Activated naive CD4-positive, alpha-beta T cell treated with anti-CD3 and anti-CD28 coated beads, Interleukin-2, amount 10 ng/mL, durations not matched to agents 7 days and 5 days (primary cell): ENCODE measurements around the gene LTBP1.

ENCODE experiments used
- CTCF ChIA-PET: fragments of 350-600 bp; sonication (Branson Sonifier 250); formaldehyde crosslinking; loops from one replicate; lab custom pipeline; 2021; ENCODE audit warnings: antibody characterized with exemption; lab: Charles Lee
- DNase-seq: peaks from one replicate; pipeline ENCODE4 v3.0.0-alpha.2; 2020
- H3K27ac Mint-ChIP-seq: one replicate; pipeline ENCODE4 v1.8.0; 2021; ENCODE audit warnings: mild to moderate bottlenecking, moderate library complexity, mixed read lengths
- H3K27me3 Mint-ChIP-seq: one replicate; pipeline ENCODE4 v1.8.0; 2021; ENCODE audit warnings: mild to moderate bottlenecking, mixed read lengths
- H3K36me3 Mint-ChIP-seq: one replicate; pipeline ENCODE4 v1.8.0; 2021; ENCODE audit warnings: mixed read lengths
- H3K4me1 Mint-ChIP-seq: one replicate; pipeline ENCODE4 v1.8.0; 2021; ENCODE audit warnings: mixed read lengths
- H3K4me3 Mint-ChIP-seq: one replicate; pipeline ENCODE4 v1.8.0; 2021; ENCODE audit warnings: mild to moderate bottlenecking, moderate library complexity, mixed read lengths
- H3K9me3 Mint-ChIP-seq: one replicate; pipeline ENCODE4 v1.8.0; 2021; ENCODE audit warnings: mixed read lengths

LTBP1 gene

DNA sequence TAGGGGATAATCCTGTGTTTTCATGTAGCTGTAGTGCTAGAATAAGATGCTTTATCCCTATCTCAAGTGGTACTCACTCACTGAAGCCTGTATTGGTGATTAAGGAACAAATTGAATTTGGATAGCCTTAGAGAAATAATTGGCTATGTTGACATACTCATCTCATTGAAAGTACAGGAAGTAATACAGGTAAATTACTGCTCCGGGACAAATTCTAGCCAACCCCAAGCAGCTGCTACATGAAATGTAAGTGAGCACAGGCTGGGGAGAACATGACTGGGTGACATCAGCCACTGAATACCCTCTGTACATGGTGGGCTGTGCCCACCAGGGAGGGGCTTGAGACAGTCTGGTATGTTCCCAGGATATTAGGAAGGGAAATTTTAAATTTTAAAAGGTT is 341.3 kb downstream of the LTBP1 start:
- H3K4me3 Mint-ChIP-seq: no peak overlapping the region
- H3K27me3 Mint-ChIP-seq: peaks cover 5% of the 10 kb centered on the region
- H3K27ac Mint-ChIP-seq: no peak overlapping the region
- H3K36me3 Mint-ChIP-seq: no peaks in the 10 kb centered on the region
- H3K9me3 Mint-ChIP-seq: no peaks in the 10 kb centered on the region
- no peak for DNase-seq
- CTCF ChIA-PET: no interaction called here
- no peaks in the 10 kb centered on the region for H3K4me1 Mint-ChIP-seq

DNA sequence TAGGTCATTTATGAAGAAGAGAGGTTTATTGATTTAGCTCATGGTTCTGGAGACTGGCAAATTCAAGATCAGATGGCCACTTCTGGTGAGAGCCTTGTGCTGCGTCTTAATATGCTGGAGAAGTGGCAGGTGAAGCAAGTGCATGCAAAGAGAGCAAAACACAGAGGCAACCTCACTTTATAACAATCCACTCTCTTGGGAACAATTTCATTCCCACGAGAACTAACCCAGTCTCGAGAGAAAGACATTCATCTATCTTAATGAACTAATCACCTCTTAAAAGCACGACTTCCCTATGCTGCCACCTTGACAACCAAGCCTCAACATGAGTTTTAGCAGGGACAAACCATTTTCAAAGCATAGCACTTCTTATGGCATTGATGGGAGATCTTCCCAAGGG is 343.2 kb downstream of the LTBP1 start:
- CTCF ChIA-PET: no interaction called here
- DNase-seq: no peak
- Mint-ChIP-seq H3K27me3 (peaks cover 6% of the 10 kb centered on the region), H3K4me1 (no peaks in the 10 kb centered on the region), H3K27ac (no peak overlapping the region), H3K4me3 (no peak overlapping the region), H3K36me3 (no peaks in the 10 kb centered on the region), H3K9me3 (no peaks in the 10 kb centered on the region)

- H3K4me1 Mint-ChIP-seq: no peaks in the 10 kb centered on the region
- CTCF ChIA-PET: no interaction called here
Observed at GRCh38 chr2:33291278-33292013, 344.7 kb downstream of the LTBP1 start.

DNA sequence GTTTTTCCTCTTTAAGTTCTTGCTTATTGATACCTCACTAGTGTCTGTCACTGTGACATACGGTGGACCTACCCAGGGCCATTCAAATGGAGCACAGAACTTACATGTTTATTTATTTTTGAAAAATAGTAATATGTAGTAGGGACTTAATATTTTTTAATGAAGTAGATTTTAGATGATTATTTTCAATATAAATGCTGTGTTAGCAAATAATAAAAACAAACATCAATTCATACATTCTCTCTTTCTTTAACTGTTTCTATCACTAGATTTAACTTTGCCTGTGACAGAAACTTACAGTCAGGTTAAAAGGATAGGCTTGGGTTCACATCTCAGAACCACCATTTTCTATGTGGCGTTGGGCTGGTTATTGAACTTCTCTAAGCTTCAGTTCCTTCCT is 345.3 kb downstream of the LTBP1 start:
- H3K36me3 Mint-ChIP-seq: no peaks in the 10 kb centered on the region
- no peaks in the 10 kb centered on the region for H3K4me1 Mint-ChIP-seq
- H3K4me3 Mint-ChIP-seq: no peak overlapping the region
- no peaks in the 10 kb centered on the region for H3K9me3 Mint-ChIP-seq
- H3K27me3 Mint-ChIP-seq: peaks cover 6% of the 10 kb centered on the region
- CTCF ChIA-PET: no interaction called here
- no peak for DNase-seq
- H3K27ac Mint-ChIP-seq: no peak overlapping the region

More at GRCh38 chr2:33291278-33292013, 344.7 kb downstream of the LTBP1 start:
- no peak overlapping the region for H3K4me3 Mint-ChIP-seq
- H3K36me3 Mint-ChIP-seq: no peaks in the 10 kb centered on the region
- DNase-seq: no peak
- H3K27me3 Mint-ChIP-seq: peaks cover 6% of the 10 kb centered on the region
- no peak overlapping the region for H3K27ac Mint-ChIP-seq
- no peaks in the 10 kb centered on the region for H3K9me3 Mint-ChIP-seq

GRCh38 chr2:33292981-33293595 is 346.3 kb downstream of the LTBP1 start:
- no peaks in the 10 kb centered on the region for H3K36me3 Mint-ChIP-seq
- peaks cover 6% of the 10 kb centered on the region for H3K27me3 Mint-ChIP-seq
- CTCF ChIA-PET: no interaction called here
- H3K27ac Mint-ChIP-seq: no peak overlapping the region
- no peak overlapping the region for H3K4me3 Mint-ChIP-seq
- H3K9me3 Mint-ChIP-seq: no peaks in the 10 kb centered on the region
- DNase-seq: no peak
- no peaks in the 10 kb centered on the region for H3K4me1 Mint-ChIP-seq

- CTCF ChIA-PET: no interaction called here
- no peak overlapping the region for H3K4me3 Mint-ChIP-seq
- H3K4me1 Mint-ChIP-seq: no peaks in the 10 kb centered on the region
- no peaks in the 10 kb centered on the region for H3K9me3 Mint-ChIP-seq
- no peak overlapping the region for H3K27ac Mint-ChIP-seq
- H3K27me3 Mint-ChIP-seq: no peaks in the 10 kb centered on the region
- H3K36me3 Mint-ChIP-seq: no peaks in the 10 kb centered on the region
- DNase-seq: no peak
Observed at GRCh38 chr2:33298233-33298632, 351.5 kb downstream of the LTBP1 start.

- Mint-ChIP-seq H3K4me1 (no peaks in the 10 kb centered on the region), H3K27ac (no peak overlapping the region), H3K9me3 (no peaks in the 10 kb centered on the region), H3K4me3 (no peak overlapping the region), H3K36me3 (no peaks in the 10 kb centered on the region), H3K27me3 (no peaks in the 10 kb centered on the region)
- no peak for DNase-seq
- CTCF ChIA-PET: no interaction called here
Observed at GRCh38 chr2:33301355-33301754, 354.6 kb downstream of the LTBP1 start.

DNA sequence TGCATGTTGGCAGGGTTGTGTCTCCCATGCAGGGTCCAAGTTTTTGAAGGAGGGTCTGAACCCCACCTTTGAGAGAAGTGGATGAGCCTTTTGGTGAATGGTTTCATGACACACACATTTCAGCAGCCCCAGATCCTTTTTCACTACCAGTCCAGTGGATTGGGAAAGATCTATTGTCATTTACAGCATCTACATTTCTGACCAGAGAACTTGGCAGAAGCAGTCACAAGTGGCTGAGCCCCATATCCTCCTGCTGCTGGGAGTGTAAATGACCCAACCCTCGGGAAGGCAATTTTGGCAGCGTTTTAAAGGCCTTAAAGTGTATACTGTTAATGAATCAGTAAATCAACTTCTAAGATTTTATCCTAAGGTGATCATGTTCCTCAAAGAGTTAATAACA is 355.6 kb downstream of the LTBP1 start:
- Mint-ChIP-seq H3K36me3 (no peaks in the 10 kb centered on the region), H3K4me3 (no peak overlapping the region), H3K27ac (no peak overlapping the region), H3K4me1 (no peaks in the 10 kb centered on the region), H3K9me3 (no peaks in the 10 kb centered on the region), H3K27me3 (no peaks in the 10 kb centered on the region)
- CTCF ChIA-PET: no interaction called here
- no peak for DNase-seq

DNA sequence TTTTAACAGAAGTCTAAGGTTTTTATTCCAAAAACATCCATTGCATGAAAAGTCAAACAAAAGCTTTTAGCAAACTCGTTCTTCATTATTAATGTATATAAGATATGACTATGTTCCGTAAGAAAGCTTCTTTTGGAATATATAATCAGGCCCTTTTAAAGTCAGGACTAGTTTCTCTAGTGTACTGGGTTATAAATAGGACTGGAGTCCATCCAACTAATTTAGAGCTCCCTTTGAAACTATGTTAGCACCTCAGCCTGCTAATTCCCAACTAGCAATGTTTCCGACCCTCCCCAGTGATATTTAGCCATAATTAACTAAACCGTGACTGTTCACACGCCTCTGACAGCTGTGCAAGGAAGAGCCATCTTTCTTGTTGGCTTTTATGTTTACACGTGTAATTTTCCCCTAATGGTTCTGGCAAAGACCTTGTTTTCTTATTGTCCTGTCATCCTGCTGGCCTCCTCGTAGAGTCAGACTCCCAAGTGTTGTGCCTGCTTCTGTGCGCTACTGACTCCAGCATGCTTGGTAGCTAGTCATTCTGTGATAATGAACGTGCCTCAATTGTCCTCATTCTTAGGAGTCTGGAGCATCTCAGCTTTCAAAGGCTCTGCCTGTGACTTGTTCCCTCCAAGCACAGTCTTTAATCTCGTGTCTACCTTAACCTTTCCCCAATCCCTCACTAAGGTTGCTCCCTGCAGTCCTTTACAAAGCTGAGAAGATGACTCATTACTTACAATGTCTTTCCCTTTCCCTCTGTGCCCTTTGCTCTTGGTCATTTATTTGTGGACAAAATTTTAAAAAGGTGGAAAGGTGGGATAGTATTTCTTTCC is 357.5 kb downstream of the LTBP1 start:
- no peak overlapping the region for H3K4me3 Mint-ChIP-seq
- no peaks in the 10 kb centered on the region for H3K36me3 Mint-ChIP-seq
- CTCF ChIA-PET: interaction anchor here (1.1 kb wide), 1 partner anchor 68 kb away, joined by 3 read pairs; no protein-coding TSS in a partner anchor

DNA sequence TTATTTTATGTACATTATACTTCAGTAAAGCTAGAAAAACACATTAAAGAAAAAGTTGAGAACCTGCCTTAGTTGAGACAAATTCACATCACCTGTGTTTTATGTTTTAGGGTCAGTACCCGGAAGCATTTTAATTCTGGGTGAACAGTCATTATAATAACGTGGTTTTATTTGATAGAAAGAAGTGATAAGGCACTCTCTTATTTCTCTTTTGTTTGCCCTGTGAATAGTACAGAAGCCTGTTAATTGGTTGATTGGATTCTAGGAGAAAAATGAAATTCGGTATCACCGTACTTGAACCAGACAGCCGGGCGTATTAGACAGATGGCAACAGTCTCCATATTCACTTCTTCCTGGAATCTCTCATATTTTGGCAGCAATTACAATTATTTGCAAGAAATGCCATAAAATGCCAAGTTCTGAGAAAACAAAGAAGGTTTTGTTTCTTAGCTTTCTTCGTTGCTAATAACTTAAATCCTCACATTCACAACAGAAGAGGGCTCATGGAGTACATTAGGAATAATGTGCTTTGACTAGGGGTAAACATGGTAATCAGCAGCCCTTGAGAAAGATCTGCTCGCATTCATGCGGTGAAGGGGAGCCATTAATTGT is 361.0 kb downstream of the LTBP1 start:
- CTCF ChIA-PET: no interaction called here
- Mint-ChIP-seq H3K9me3 (no peaks in the 10 kb centered on the region), H3K4me1 (no peaks in the 10 kb centered on the region), H3K27ac (no peak overlapping the region), H3K4me3 (no peak overlapping the region), H3K27me3 (no peaks in the 10 kb centered on the region), H3K36me3 (no peaks in the 10 kb centered on the region)
- DNase-seq: no peak

More for the DNA sequence above, 357.5 kb downstream of the LTBP1 start:
- no peak for DNase-seq
- H3K27ac Mint-ChIP-seq: no peak overlapping the region
- H3K9me3 Mint-ChIP-seq: no peaks in the 10 kb centered on the region
- no peaks in the 10 kb centered on the region for H3K4me1 Mint-ChIP-seq
- H3K27me3 Mint-ChIP-seq: no peaks in the 10 kb centered on the region

DNA sequence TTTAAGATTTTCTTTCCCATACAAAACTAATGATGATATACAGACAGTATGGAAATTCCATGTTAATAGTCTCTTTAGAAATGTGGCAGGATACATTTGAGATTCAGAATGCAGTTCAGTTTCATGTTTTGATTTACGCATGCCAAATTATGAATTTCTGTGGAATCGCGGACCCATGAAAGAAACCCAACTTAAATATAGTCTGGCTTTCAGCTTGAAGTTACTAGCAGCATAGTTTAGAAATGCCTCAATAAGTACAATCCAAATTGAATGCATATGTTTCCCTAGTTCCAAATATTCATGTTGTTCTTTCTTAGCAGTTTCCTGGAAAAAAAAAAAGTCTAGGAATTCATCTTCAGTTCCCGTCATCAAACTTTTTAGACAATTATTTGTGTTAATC is 365.6 kb downstream of the LTBP1 start:
- Mint-ChIP-seq H3K4me1 (no peaks in the 10 kb centered on the region), H3K4me3 (no peak overlapping the region), H3K27ac (no peak overlapping the region), H3K27me3 (no peaks in the 10 kb centered on the region), H3K36me3 (no peaks in the 10 kb centered on the region), H3K9me3 (no peaks in the 10 kb centered on the region)
- no peak for DNase-seq
- CTCF ChIA-PET: interaction anchor here (0.7 kb wide), 1 partner anchor 430 kb away, joined by 3 read pairs; no protein-coding TSS in a partner anchor

DNA sequence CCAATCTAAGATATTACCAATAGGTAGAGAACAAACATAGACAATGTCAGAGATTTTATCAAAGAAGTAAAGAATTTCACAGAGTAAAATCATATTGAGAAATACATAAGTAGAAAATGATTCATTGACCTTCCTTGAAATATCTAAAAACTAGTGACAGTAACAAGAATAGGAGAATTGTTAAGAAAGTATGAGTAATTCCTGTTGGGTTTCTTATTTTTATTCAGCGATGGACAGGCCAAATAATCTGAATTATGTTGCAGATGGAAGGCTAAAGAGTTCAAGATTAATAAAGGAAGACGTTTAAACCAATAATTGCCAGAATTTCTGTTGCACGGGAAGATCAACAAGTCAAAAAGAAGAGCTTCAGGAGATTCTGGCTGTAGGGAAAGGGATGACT is 366.3 kb downstream of the LTBP1 start:
- Mint-ChIP-seq H3K4me3 (no peak overlapping the region), H3K4me1 (no peaks in the 10 kb centered on the region), H3K27me3 (no peaks in the 10 kb centered on the region), H3K36me3 (no peaks in the 10 kb centered on the region), H3K27ac (no peak overlapping the region), H3K9me3 (no peaks in the 10 kb centered on the region)
- CTCF ChIA-PET: interaction anchor here (0.7 kb wide), 1 partner anchor 431 kb away, joined by 3 read pairs; no protein-coding TSS in a partner anchor
- no peak for DNase-seq

DNA sequence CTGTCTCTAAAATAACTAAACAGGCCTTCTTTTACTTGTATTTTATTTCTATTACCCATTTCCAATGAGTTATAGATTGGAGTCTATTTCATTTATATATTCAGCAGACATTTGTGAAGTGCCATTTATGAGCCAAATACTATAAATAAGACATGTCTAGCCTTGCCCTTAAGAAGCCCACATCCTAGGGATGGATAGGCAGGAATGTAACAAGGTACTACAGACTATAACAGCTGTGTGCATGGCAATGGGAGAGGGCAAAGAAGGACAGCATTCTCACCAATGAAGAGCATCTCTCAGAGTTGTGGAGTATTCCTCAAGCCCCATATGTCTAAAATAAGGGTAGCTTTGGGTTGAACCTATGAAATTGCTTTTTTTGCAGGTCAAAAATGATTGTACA is 367.8 kb downstream of the LTBP1 start:
- Mint-ChIP-seq H3K9me3 (no peaks in the 10 kb centered on the region), H3K27ac (no peak overlapping the region), H3K4me3 (no peak overlapping the region), H3K27me3 (no peaks in the 10 kb centered on the region), H3K36me3 (no peaks in the 10 kb centered on the region), H3K4me1 (no peaks in the 10 kb centered on the region)
- CTCF ChIA-PET: no interaction called here
- no peak for DNase-seq

- no peaks in the 10 kb centered on the region for H3K36me3 Mint-ChIP-seq
Observed at GRCh38 chr2:33316328-33316727, 369.6 kb downstream of the LTBP1 start.

More at GRCh38 chr2:33316328-33316727, 369.6 kb downstream of the LTBP1 start:
- CTCF ChIA-PET: no interaction called here
- DNase-seq: no peak
- Mint-ChIP-seq H3K27me3 (no peaks in the 10 kb centered on the region), H3K9me3 (no peaks in the 10 kb centered on the region), H3K27ac (no peak overlapping the region), H3K4me3 (no peak overlapping the region), H3K4me1 (peaks cover 4% of the 10 kb centered on the region)
